ENCODE measurements around the gene PEAK3. TPM values are rescaled to one million over a fixed set of nuclear protein-coding genes. Genes with fewer than 3 reads are reported as not detected.
A peak's percentile ranks its signal among the peaks of the same experiment; 100 is the strongest.

The PEAK3 gene, protein sequence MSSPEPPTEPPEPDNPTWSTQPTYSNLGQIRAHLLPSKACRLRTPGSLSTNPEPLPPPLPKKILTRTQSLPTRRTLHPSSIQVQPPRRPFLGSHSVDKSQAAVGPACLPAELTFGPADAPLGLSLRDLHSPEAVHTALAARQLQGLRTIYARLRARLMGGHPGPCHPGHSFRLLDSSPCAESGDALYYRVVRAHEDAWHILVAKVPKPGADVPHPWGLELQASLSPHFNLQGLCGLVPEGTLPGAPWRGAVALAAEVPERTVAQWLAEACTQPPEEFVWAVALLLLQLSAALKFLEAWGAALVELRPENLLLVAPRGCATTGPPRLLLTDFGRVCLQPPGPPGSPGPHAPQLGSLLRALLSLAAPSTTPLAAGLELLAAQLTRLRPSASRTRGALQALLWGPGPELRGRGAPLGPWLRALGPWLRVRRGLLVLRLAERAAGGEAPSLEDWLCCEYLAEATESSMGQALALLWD
- total RNA-seq: under 1 TPM; 0.70 to 0.88 TPM

DNA sequence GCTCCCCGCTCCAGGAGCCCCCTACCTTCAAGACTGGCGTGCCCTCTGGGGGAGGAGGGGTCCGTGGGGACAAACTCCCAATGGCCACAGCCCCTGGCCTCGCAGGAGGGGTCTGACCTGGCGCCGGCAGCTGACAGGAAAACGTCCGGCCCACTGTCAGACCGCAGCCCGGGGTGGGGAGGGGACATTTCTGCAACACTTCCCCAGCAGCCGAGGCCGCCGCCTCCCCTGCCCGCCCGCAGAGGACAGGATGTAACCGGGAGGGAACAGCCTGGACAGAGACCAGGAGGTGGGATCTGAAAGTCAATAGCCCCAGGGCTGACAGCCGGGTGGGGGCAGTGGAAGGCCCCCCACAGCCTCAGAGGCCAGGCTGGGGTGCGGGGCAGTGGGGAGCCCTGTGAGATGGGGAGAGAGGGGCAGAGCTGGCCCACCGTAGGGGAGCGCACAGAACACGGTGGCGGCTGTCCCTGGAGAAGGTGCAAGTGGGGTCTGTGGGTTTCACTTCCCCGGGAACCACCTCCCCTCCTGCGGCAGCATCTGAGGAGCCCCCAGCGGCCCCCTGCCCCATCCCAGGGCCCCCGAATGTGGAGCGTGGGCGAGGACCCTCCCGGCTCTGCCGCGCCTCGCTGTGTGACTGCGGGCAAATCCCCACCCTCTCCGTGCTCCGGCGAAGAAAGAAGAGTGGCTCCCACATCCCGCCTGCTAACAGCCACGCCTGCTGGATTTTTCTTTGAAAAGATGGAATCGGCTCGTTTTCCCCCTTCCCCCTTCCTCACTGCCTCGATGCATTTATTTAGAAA lies at the start of gene PEAK3:
PEAK3 (minus strand) TSS at position 114 of the 800 bp plus-strand sequence. CDS start 1,244 bp downstream, outside the sequence.
- DNase-seq: peak; percentile 65
- peaks cover under 1% of the 10 kb centered on the region for H3K36me3 Mint-ChIP-seq (ENCODE audit: low read depth)
- peak within 1 kb of the TSS; percentile 56 for H3K4me3 Mint-ChIP-seq
- POLR2A ChIA-PET: interaction anchor here (0.8 to 1.7 kb wide), 3 partner anchors 24 to 45 kb away, joined by 3 to 5 read pairs (median 3); no protein-coding TSS in a partner anchor
- peaks cover 15% of the 10 kb centered on the region for H3K4me1 Mint-ChIP-seq
- H3K27me3 Mint-ChIP-seq: peaks cover 6% of the 10 kb centered on the region
- H3K27ac Mint-ChIP-seq: peak within 1 kb of the TSS; percentile 44
- H3K9me3 Mint-ChIP-seq: no peaks in the 10 kb centered on the region
- CTCF ChIA-PET: no interaction called here

DNA sequence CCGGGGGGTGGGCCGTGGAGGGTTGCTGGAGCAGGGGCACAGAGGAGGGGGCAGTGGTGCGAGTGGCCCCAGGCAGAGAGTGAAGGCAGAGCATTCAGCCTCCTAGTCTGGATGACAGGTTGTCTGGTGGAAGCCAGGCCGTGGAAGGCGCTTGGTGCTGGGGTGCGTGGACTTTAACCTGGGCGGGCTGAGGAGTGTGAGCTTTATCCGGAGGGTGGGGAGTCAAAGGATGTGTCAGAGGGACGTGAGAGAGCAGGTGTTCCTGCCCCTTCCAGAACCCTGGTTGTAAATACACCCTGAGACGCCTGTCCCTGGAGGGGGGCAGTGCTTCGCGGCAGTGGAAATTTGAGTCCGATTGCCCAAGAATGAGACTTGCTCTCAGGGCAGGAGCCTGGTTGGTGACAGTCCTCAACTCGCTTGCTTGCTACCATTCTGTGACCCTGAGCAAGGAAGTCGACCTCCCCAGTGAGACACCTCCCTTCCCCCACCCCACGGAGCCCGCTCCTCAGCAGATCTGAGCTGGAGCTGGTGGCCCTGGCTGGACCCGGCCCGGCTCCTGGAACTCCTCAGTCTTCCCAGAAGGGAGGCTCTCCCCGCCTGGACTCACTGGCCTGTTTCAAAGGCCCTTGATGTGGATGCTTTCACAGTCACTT lies 48.8 kb upstream of the PEAK3 start:
- peaks cover 55% of the 10 kb centered on the region for H3K4me1 Mint-ChIP-seq
- H3K27me3 Mint-ChIP-seq: no peaks in the 10 kb centered on the region
- H3K36me3 Mint-ChIP-seq (ENCODE audit: low read depth): peaks cover 20% of the 10 kb centered on the region
- peaks cover 2% of the 10 kb centered on the region for H3K9me3 Mint-ChIP-seq
- POLR2A ChIA-PET: interaction anchor here (1.5 kb wide), 1 partner anchor 61 kb away, joined by 3 read pairs; no protein-coding TSS in a partner anchor
- no peak overlapping the region for H3K27ac Mint-ChIP-seq
- peak overlapping the region; percentile 44 for H3K4me3 Mint-ChIP-seq
- DNase-seq: no peak
- CTCF ChIA-PET: no interaction called here

DNA sequence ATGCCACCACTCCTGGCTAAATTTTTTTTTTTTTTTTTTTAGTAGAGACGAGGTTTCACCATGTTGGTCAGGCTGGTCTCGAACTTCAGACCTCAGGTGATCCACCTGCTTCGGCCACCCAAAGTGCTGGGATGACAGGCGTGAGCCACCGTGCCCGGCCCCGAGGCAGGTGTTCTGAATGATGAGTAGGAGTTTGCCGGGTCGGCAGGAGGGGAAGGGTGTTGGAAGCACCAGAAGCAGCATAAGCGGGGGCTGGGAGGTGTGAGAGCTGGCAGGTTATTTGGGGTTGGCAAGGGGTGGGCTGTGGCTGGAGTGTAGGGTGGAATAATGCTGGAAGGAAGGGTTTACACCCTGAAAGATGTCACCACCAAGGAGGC lies 48.3 kb upstream of the PEAK3 start:
- CTCF ChIA-PET: interaction anchor here (1.0 kb wide), 1 partner anchor 55 kb away, joined by 4 read pairs; no protein-coding TSS in a partner anchor

DNA sequence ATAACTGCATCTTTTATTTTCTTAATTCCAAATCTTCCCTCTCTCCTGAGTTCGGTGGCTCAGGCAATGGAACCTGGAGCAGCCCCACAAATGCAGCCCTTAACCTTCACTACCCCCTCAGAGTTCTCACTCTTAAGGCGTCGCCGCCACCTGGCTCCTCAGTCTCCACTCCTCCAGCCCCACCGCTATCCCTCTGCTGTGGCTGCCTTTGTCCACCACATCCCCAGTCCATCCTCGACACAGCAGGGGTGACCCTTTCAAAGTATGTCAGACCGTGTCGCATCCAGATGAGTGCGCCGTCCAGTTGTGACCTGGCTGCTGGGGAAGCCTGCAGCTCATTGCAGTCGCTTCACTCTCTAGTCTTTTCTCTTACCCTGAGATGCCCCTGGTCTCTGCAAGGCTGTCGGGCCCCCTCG lies 47.5 kb upstream of the PEAK3 start:
- Mint-ChIP-seq H3K4me1 (peaks cover 62% of the 10 kb centered on the region), H3K27me3 (no peaks in the 10 kb centered on the region), H3K4me3 (peak overlapping the region; percentile 98), H3K27ac (peak overlapping the region; percentile 78), H3K36me3 (ENCODE audit: low read depth) (peaks cover 26% of the 10 kb centered on the region), H3K9me3 (no peaks in the 10 kb centered on the region)
- CTCF ChIA-PET: interaction anchor here (1.0 kb wide), 1 partner anchor 55 kb away, joined by 4 read pairs; no protein-coding TSS in a partner anchor
- DNase-seq: no peak
- POLR2A ChIA-PET: interaction anchor here (1.5 to 2.3 kb wide), 2 partner anchors 59 to 64 kb away, joined by 3 to 11 read pairs; no protein-coding TSS in a partner anchor

More for the DNA sequence above, 48.3 kb upstream of the PEAK3 start:
- no peak for DNase-seq
- H3K4me3 Mint-ChIP-seq: peak overlapping the region; percentile 44
- peaks cover 58% of the 10 kb centered on the region for H3K4me1 Mint-ChIP-seq
- POLR2A ChIA-PET: interaction anchor here (1.5 kb wide), 1 partner anchor 60 kb away, joined by 3 read pairs; no protein-coding TSS in a partner anchor
- no peaks in the 10 kb centered on the region for H3K27me3 Mint-ChIP-seq
- H3K36me3 Mint-ChIP-seq (ENCODE audit: low read depth): peaks cover 22% of the 10 kb centered on the region
- H3K9me3 Mint-ChIP-seq: no peaks in the 10 kb centered on the region
- H3K27ac Mint-ChIP-seq: no peak overlapping the region

DNA sequence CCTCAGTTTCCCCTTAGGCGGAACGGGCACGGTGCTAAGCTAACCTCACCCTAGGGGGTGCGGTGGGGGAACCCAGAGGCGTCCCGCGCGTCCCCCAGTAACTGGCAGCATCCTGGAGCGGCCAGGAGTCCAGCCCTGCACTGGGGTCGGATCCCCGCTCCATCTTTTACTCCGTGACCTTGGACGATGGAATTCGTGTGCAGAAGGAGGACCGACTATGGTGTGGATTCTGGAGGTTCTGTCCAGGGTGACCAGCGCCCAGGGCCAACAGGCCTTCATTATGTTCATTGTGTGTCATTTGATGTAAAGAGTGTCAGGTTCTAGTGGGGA lies 47.1 kb upstream of the PEAK3 start:
- peak overlapping the region; percentile 98 for H3K4me3 Mint-ChIP-seq
- peaks cover 63% of the 10 kb centered on the region for H3K4me1 Mint-ChIP-seq

DNA sequence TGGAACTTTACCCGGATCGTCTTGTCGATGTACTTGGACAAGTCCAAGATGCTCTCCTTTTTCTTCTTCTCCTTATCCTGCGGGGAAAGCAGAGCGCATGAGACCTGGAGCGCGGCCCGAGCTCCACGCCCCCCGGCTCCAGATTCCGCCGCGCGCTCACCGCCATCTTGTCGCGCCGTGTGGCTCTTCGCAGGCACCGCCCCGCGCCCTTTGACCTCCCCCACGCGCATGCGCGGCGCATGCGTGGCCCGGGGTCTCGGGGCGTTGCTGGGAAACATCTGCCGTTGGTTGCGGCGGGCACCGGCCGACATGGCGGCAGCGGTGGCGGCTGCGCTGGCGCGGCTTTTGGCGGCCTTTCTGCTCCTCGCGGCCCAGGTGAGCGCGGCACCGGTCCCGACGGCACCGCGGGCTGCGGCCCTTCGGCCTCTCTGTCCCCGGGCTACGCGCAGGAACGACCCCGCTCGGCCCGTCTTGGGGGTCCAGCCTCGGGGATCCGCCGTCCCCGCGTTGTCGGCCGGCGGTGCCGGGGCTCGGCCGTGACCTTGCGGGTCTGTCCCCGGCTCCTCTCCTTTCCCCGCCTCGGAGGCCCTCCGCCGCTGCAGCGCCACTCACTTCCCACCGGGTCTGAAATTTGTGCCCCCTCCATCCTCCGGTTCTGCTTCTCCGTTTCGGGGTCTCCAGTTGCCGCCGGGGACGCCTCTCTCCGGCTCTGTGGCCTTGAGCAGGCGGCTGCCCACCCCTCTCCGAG lies 46.6 kb upstream of the PEAK3 start, which contains the start of the genes LSM7 and SPPL2B:
LSM7 (minus strand) TSS at position 186 of the 748 bp plus-strand sequence; CDS start at position 166, 20 bp downstream.
SPPL2B (plus strand) TSS at position 284 of the 748 bp plus-strand sequence; CDS start at position 310, 26 bp downstream.
- peak; percentile 93 for DNase-seq
- Mint-ChIP-seq H3K36me3 (ENCODE audit: low read depth) (peaks cover 31% of the 10 kb centered on the region), H3K27me3 (no peaks in the 10 kb centered on the region), H3K4me3 (peak within 1 kb of the TSS; percentile 98), H3K27ac (peak within 1 kb of the TSS; percentile 99), H3K9me3 (no peaks in the 10 kb centered on the region), H3K4me1 (peaks cover 63% of the 10 kb centered on the region)
- ChIA-PET POLR2A (interaction anchor here (1.0 to 2.9 kb wide), 23 partner anchors 9 to 292 kb away, joined by 3 to 16 read pairs (median 7); partner anchors contain the start of genes AP3D1, GADD45B, PLEKHJ1 and TIMM13), CTCF (interaction anchor here (1.2 kb wide), 1 partner anchor 99 kb away, joined by 4 read pairs; the partner anchor contains the start of gene TIMM13)

More for the DNA sequence above, 47.1 kb upstream of the PEAK3 start:
- no peak for DNase-seq
- H3K36me3 Mint-ChIP-seq (ENCODE audit: low read depth): peaks cover 30% of the 10 kb centered on the region
- ChIA-PET CTCF (no interaction called here), POLR2A (interaction anchor here (2.3 kb wide), 1 partner anchor 64 kb away, joined by 11 read pairs; no protein-coding TSS in a partner anchor)
- peak overlapping the region; percentile 78 for H3K27ac Mint-ChIP-seq
- H3K27me3 Mint-ChIP-seq: no peaks in the 10 kb centered on the region
- no peaks in the 10 kb centered on the region for H3K9me3 Mint-ChIP-seq

DNA sequence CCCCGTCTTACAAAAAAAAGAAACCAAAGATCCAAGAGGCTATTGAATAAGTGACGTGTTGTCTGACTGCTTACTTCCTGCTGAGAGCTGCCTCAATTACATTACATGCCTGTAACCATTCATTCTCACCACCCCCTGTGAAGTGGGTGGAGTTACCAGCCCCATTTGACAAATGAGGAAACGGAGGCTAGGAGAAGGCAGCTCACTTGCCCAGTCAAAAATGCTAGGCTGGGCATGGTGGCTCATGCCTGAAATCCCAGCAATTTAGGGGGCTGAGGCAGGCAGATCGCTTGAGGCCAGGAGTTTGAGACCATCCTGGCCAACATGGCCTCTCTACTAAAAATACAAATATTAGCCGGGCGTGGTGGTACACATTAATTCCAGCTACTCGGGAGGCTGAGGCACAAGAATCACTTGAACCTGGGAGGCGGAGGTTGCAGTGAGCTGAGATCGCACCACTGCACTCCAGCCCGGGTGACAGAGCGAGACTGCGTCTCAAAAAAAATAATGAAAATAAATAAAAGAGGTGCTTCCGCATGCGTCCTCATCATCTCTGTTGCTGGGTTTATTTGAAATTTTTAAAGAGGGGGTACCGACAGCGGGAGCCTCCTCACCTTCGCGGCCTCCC lies 45.9 kb upstream of the PEAK3 start:
- Mint-ChIP-seq H3K27ac (peak overlapping the region; percentile 99), H3K9me3 (no peaks in the 10 kb centered on the region), H3K4me3 (peak overlapping the region; percentile 98), H3K4me1 (peaks cover 63% of the 10 kb centered on the region), H3K36me3 (ENCODE audit: low read depth) (peaks cover 31% of the 10 kb centered on the region), H3K27me3 (no peaks in the 10 kb centered on the region)
- CTCF ChIA-PET: interaction anchor here (0.9 to 1.3 kb wide), 3 partner anchors 100 to 453 kb away, joined by 3 to 4 read pairs (median 3); partner anchors contain the start of gene TIMM13
- peak; percentile 78 for DNase-seq
- POLR2A ChIA-PET: interaction anchor here (0.7 to 2.9 kb wide), 30 partner anchors 9 to 385 kb away, joined by 3 to 16 read pairs (median 5); partner anchors contain the start of genes AP3D1, GADD45B, PEAK3 and PLEKHJ1

DNA sequence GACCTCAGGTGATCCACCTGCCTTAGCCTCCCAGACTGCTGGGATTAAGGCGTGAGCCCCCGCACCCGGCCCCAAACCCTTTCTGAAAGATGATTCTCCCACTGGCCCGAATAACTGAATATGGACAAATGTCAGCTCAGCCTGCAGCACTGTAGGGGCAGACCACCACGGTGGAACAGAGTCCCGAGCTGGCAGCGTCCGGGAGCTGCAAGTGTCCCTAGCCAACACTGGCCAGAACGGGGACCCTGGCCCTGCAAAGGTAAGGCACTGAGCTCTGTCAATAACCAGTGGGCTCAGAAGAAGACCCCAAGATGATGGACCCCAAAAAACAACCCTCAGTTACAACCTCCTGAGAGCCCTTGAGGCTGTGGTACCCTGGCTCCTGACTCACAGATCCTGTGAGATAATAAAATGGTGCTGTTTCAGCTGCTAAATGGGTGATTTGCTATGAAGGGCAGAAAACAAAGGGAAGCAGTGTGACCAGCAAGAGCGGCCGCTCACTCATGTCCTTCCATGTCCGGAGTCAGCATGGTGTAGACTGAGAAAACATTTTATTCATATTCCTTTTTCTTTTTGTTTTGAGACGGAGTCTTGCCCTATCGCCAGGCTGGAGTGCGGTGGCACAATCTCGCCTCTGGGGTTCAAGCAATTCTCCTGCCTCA lies 44.9 kb upstream of the PEAK3 start:
- CTCF ChIA-PET: interaction anchor here (0.5 to 1.3 kb wide), 2 partner anchors 171 to 1158 kb away, joined by 3 to 4 read pairs; no protein-coding TSS in a partner anchor
- POLR2A ChIA-PET: interaction anchor here (0.9 to 2.9 kb wide), 20 partner anchors 8 to 384 kb away, joined by 3 to 16 read pairs (median 7); partner anchors contain the start of genes GADD45B, PEAK3, PLEKHJ1 and TIMM13
- H3K36me3 Mint-ChIP-seq (ENCODE audit: low read depth): peaks cover 31% of the 10 kb centered on the region
- no peak for DNase-seq
- H3K27me3 Mint-ChIP-seq: no peaks in the 10 kb centered on the region
- no peaks in the 10 kb centered on the region for H3K9me3 Mint-ChIP-seq
- H3K4me3 Mint-ChIP-seq: peak overlapping the region; percentile 98
- peak overlapping the region; percentile 99 for H3K27ac Mint-ChIP-seq
- H3K4me1 Mint-ChIP-seq: peaks cover 56% of the 10 kb centered on the region

DNA sequence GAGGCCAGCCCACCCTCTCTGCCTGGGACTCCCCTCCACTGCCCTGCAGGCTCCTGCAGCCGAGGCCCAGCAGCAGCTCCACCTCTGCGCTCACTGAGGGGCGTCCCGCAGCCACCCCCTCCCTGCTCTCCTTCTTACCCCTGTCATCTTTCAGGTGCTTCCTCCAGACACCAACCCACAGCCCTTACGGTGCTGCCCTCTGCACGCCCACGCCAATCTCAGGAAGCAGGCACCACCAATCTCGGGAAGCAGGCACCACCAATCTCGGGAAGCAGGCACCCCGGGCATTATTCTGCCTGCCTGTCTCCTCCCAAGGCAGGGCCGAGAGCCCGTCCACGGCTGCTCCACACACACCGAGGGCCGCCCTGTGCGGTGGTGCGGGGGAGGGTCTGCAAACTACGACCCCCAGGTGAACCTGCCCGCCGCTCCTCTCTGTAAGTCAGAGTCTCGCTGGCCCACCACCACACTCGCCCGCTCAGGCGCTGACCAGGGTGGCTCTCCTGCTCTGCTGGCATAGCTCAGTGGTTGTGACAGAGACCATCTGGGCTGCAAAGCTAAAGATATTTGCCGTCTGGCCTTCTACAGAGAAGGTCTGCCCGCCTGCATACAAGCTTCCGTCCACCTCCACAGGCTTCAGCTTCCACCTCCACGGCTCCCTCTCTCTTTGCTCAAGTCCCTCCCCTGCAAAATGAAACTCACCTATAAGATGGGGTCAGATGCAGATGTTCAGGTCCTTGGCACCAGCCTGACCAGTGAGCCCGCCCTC lies 43.5 kb upstream of the PEAK3 start:
- Mint-ChIP-seq H3K9me3 (no peaks in the 10 kb centered on the region), H3K4me3 (no peak overlapping the region), H3K36me3 (ENCODE audit: low read depth) (peaks cover 31% of the 10 kb centered on the region), H3K27ac (peak overlapping the region; percentile 36), H3K4me1 (peaks cover 46% of the 10 kb centered on the region), H3K27me3 (no peaks in the 10 kb centered on the region)
- POLR2A ChIA-PET: no interaction called here
- DNase-seq: no peak
- CTCF ChIA-PET: interaction anchor here (1.0 kb wide), 1 partner anchor 169 kb away, joined by 3 read pairs; no protein-coding TSS in a partner anchor

Data from activated CD4-positive, alpha-beta memory T cell treated with anti-CD3 and anti-CD28 coated beads, Interleukin-2, amount 10 ng/mL, durations not matched to agents 7 days and 5 days (primary cell).